HG02981 (cell line): ENCODE measurements around the gene PPP3CA.
A peak's percentile ranks its signal among the peaks of the same experiment; 100 is the strongest.
"Not testable (repeated sequence)": the region's sequence is repeated elsewhere in the genome, so short reads cannot be mapped to it uniquely, and the experiment has no call there.

Source experiments
- ATAC-seq: cut with Tn5 transposase; IDR thresholded peaks from one replicate; pipeline ENCODE4 v1.9.1; 2021; ENCODE audit warnings: mild to moderate bottlenecking, moderate library complexity; ENCODE audit not compliant: unreplicated experiment

PPP3CA gene

GRCh38 chr4:101183221-101183620, 164.1 kb downstream of the PPP3CA start:
- no peak for ATAC-seq

GRCh38 chr4:101182688-101183087, 164.6 kb downstream of the PPP3CA start:
- not testable (repeated sequence) for ATAC-seq

- no peak for ATAC-seq
Measured at GRCh38 chr4:101178731-101179130, 168.6 kb downstream of the PPP3CA start.

GRCh38 chr4:101177154-101177553, 170.2 kb downstream of the PPP3CA start:
- ATAC-seq: no peak

- no peak for ATAC-seq
Measured at GRCh38 chr4:101175896-101176676, 171.2 kb downstream of the PPP3CA start.

- ATAC-seq: no peak
Measured at GRCh38 chr4:101174679-101175345, 172.5 kb downstream of the PPP3CA start.

GRCh38 chr4:101172369-101172768, 175.0 kb downstream of the PPP3CA start:
- ATAC-seq: no peak

- no peak for ATAC-seq
Measured at GRCh38 chr4:101171747-101172146, 175.6 kb downstream of the PPP3CA start.

- peak; percentile 97 for ATAC-seq
Measured at GRCh38 chr4:101169044-101170014, 178.0 kb downstream of the PPP3CA start.

- no peak for ATAC-seq
Measured at GRCh38 chr4:101163936-101164335, 183.4 kb downstream of the PPP3CA start.

- no peak for ATAC-seq
Measured at GRCh38 chr4:101162990-101163380, 184.3 kb downstream of the PPP3CA start.

- ATAC-seq: no peak
Measured at GRCh38 chr4:101160792-101161592, 186.3 kb downstream of the PPP3CA start.

GRCh38 chr4:101158507-101158906, 188.8 kb downstream of the PPP3CA start:
- ATAC-seq: no peak

GRCh38 chr4:101158134-101158482, 189.2 kb downstream of the PPP3CA start:
- ATAC-seq: no peak

- no peak for ATAC-seq
Measured at GRCh38 chr4:101157415-101158133, 189.8 kb downstream of the PPP3CA start.

GRCh38 chr4:101156619-101157310, 190.6 kb downstream of the PPP3CA start:
- ATAC-seq: no peak

- no peak for ATAC-seq
Measured at GRCh38 chr4:101155945-101156344, 191.4 kb downstream of the PPP3CA start.

- ATAC-seq: no peak
Measured at GRCh38 chr4:101155368-101155767, 192.0 kb downstream of the PPP3CA start.

GRCh38 chr4:101153653-101154052, 193.7 kb downstream of the PPP3CA start:
- no peak for ATAC-seq
